ENCODE measurements around the gene UTF1. TPM values are rescaled to one million over a fixed set of nuclear protein-coding genes. Genes with fewer than 3 reads are reported as not detected.

UTF1 gene
- total RNA-seq, 1 experiment from 2014 or later, result not detected

- Mint-ChIP-seq H3K9me3 (ENCODE audit: low read depth, unreplicated experiment) (no peaks in the 10 kb centered on the region), H3K36me3 (ENCODE audit: insufficient read depth, unreplicated experiment) (no peaks in the 10 kb centered on the region), H3K27me3 (ENCODE audit: unreplicated experiment) (peaks cover 38% of the 10 kb centered on the region), H3K4me3 (ENCODE audit: low read depth, unreplicated experiment) (no peak overlapping the region), H3K27ac (ENCODE audit: unreplicated experiment) (no peak overlapping the region), H3K4me1 (ENCODE audit: low read depth, unreplicated experiment) (peaks cover 9% of the 10 kb centered on the region)
- BruUV-seq (replicated peaks), result no TSS peak
- CTCF ChIA-PET, result no interaction called here
- TF ChIP-seq CTCF (IDR thresholded peaks at IDR 0.05; ENCODE audit: unreplicated experiment), result no peak
- intact Hi-C loops (cut with micrococcal nuclease; ENCODE audit: unreplicated experiment), result no loop called here
- DNase-seq, result peak; percentile 16
Measured at GRCh38 chr10:133249094-133249780, 19.2 kb downstream of the UTF1 start.

- H3K27ac Mint-ChIP-seq (ENCODE audit: unreplicated experiment), result peak overlapping the region; percentile 0
- H3K36me3 Mint-ChIP-seq (ENCODE audit: insufficient read depth, unreplicated experiment), result no peaks in the 10 kb centered on the region
- no peak overlapping the region for H3K4me3 Mint-ChIP-seq (ENCODE audit: low read depth, unreplicated experiment)
- intact Hi-C loops (cut with micrococcal nuclease; ENCODE audit: unreplicated experiment), result no loop called here
- no peaks in the 10 kb centered on the region for H3K9me3 Mint-ChIP-seq (ENCODE audit: low read depth, unreplicated experiment)
- no peak for DNase-seq
- H3K4me1 Mint-ChIP-seq (ENCODE audit: low read depth, unreplicated experiment), result peaks cover 9% of the 10 kb centered on the region
- no TSS peak for BruUV-seq (replicated peaks)
- peaks cover 47% of the 10 kb centered on the region for H3K27me3 Mint-ChIP-seq (ENCODE audit: unreplicated experiment)
- CTCF ChIA-PET, result no interaction called here
- TF ChIP-seq CTCF (IDR thresholded peaks at IDR 0.05; ENCODE audit: unreplicated experiment), result no peak
Measured at GRCh38 chr10:133249975-133250754, 20.1 kb downstream of the UTF1 start.

- intact Hi-C loops (cut with micrococcal nuclease; ENCODE audit: unreplicated experiment), result no loop called here
- H3K9me3 Mint-ChIP-seq (ENCODE audit: low read depth, unreplicated experiment), result no peaks in the 10 kb centered on the region
- no peak overlapping the region for H3K4me3 Mint-ChIP-seq (ENCODE audit: low read depth, unreplicated experiment)
- H3K36me3 Mint-ChIP-seq (ENCODE audit: insufficient read depth, unreplicated experiment), result no peaks in the 10 kb centered on the region
- no peak overlapping the region for H3K27ac Mint-ChIP-seq (ENCODE audit: unreplicated experiment)
- BruUV-seq (replicated peaks), result no TSS peak
- peaks cover 9% of the 10 kb centered on the region for H3K4me1 Mint-ChIP-seq (ENCODE audit: low read depth, unreplicated experiment)
- CTCF ChIA-PET, result no interaction called here
- no peak for DNase-seq
- TF ChIP-seq CTCF (IDR thresholded peaks at IDR 0.05; ENCODE audit: unreplicated experiment), result no peak
- H3K27me3 Mint-ChIP-seq (ENCODE audit: unreplicated experiment), result peaks cover 47% of the 10 kb centered on the region
Measured at GRCh38 chr10:133251388-133252222, 21.6 kb downstream of the UTF1 start.

- peaks cover 9% of the 10 kb centered on the region for H3K4me1 Mint-ChIP-seq (ENCODE audit: low read depth, unreplicated experiment)
- BruUV-seq (replicated peaks), result no TSS peak
- CTCF ChIA-PET, result no interaction called here
Measured at GRCh38 chr10:133252223-133252552, 22.2 kb downstream of the UTF1 start.

More at GRCh38 chr10:133252223-133252552, 22.2 kb downstream of the UTF1 start:
- intact Hi-C loops (cut with micrococcal nuclease; ENCODE audit: unreplicated experiment), result no loop called here
- Mint-ChIP-seq H3K9me3 (ENCODE audit: low read depth, unreplicated experiment) (no peaks in the 10 kb centered on the region), H3K27me3 (ENCODE audit: unreplicated experiment) (peaks cover 47% of the 10 kb centered on the region), H3K36me3 (ENCODE audit: insufficient read depth, unreplicated experiment) (no peaks in the 10 kb centered on the region), H3K4me3 (ENCODE audit: low read depth, unreplicated experiment) (no peak overlapping the region), H3K27ac (ENCODE audit: unreplicated experiment) (no peak overlapping the region)
- no peak for DNase-seq
- TF ChIP-seq CTCF (IDR thresholded peaks at IDR 0.05; ENCODE audit: unreplicated experiment), result no peak
